ACC112 (cell line): ENCODE measurements around the gene AAR2.

ENCODE experiments used
- H2AFZ ChIP-seq: fragments of 200-600 bp; sonication (generic); one replicate; pipeline ENCODE4 v1.6.0; 2017; ENCODE audit warnings: antibody characterized with exemption, low read length; ENCODE audit not compliant: unreplicated experiment
- H3K27ac ChIP-seq: fragments of 200-600 bp; sonication (generic); 2 replicates; pipeline ENCODE4 v1.5.1; 2014; ENCODE audit warnings: low read depth, mild to moderate bottlenecking, antibody characterized with exemption, low read length, moderate library complexity
- H3K27me3 ChIP-seq: fragments of 200-600 bp; sonication (generic); 2 replicates; pipeline ENCODE4 v1.6.1; 2014; ENCODE audit warnings: mild to moderate bottlenecking, antibody characterized with exemption, low read length, moderate library complexity, mixed read lengths; ENCODE audit not compliant: insufficient read depth
- H3K36me3 ChIP-seq: fragments of 200-600 bp; sonication (generic); 2 replicates; pipeline ENCODE4 v1.6.1; 2016; ENCODE audit warnings: mild to moderate bottlenecking, antibody characterized with exemption, low read length, moderate library complexity, mixed read lengths; ENCODE audit not compliant: insufficient read depth
- H3K4me1 ChIP-seq: fragments of 200-600 bp; sonication (generic); one replicate; pipeline ENCODE4 v1.6.1; 2016; ENCODE audit warnings: low read length, mixed read lengths; ENCODE audit not compliant: insufficient read depth, unreplicated experiment, control insufficient read depth
- H3K4me3 ChIP-seq: fragments of 200-600 bp; sonication (generic); 2 replicates; pipeline ENCODE4 v1.5.1; 2014; ENCODE audit warnings: mild to moderate bottlenecking, low read depth, low read length
- H3K79me2 ChIP-seq: fragments of 200-600 bp; sonication (generic); one replicate; pipeline ENCODE4 v1.6.0; 2016; ENCODE audit warnings: low read length; ENCODE audit not compliant: control insufficient read depth, unreplicated experiment, insufficient read depth

The AAR2 gene

DNA sequence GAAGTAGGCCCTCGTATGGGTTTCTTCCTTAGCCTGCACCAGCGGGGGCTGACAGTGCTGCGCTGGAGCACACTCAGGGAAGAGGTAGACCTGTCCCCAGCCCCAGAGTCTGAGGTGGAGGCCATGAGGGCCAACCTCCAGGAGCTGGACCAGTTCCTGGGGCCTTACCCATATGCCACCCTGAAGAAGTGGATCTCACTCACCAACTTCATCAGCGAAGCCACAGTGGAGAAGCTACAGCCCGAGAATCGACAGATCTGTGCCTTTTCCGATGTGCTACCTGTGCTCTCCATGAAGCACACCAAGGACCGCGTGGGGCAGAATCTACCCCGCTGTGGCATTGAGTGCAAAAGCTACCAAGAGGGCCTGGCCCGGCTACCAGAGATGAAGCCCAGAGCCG is 3.8 kb downstream of the AAR2 start:
- Histone ChIP-seq H3K36me3 (peaks cover 10% of the 10 kb centered on the region; the same call in 1 of the 2 replicates), H2AFZ (no peak overlapping the region), H3K79me2 (peaks cover 49% of the 10 kb centered on the region)

DNA sequence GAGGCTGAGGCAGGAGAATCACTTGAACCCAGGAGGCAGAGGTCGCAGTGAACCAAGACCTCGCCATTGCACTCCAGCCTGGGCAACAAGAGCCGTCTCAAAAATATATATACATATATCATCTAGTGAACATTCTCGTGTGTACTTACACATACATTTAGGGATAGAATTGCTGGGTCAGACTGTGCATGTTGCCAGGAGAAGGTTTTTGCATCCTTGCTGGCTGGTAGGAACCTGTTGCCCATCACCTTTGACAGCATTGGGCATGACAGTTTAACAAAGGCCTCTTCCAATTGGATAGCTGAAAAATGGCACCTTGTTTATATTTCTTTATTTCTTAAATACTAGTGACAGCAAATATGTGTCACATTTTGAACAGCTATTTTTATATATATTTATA is 5.4 kb downstream of the AAR2 start:
- Histone ChIP-seq H3K36me3 (peaks cover 18% of the 10 kb centered on the region; the same call in 1 of the 2 replicates), H3K27ac (no peak overlapping the region), H3K79me2 (peaks cover 41% of the 10 kb centered on the region), H3K4me3 (no peak overlapping the region), H2AFZ (no peak overlapping the region), H3K27me3 (no peaks in the 10 kb centered on the region), H3K4me1 (peaks cover 12% of the 10 kb centered on the region)

More for the DNA sequence above, 3.8 kb downstream of the AAR2 start:
- H3K4me3 ChIP-seq, result no peak overlapping the region
- H3K27me3 ChIP-seq, result no peaks in the 10 kb centered on the region
- H3K27ac ChIP-seq, result no peak overlapping the region
- peaks cover 16% of the 10 kb centered on the region for H3K4me1 ChIP-seq

DNA sequence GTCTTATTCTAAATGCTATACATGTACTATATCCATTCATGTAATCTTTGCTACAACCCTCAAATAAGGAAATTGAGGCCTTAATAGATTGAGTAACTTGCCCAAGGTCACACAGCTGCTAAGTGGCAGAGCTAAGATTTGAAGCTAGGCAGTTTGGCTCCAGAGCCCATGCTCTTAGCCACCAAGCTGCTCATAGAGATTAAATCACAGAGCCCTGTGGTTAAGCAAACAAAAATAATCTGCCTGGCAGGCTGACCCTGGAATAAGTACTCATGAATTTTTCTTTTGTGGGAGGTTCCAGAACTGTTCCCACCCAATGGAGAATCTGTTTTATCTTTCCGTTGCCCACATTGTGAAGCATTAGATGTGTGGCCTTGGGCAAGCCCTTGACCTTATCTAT is 7.4 kb downstream of the AAR2 start:
- H3K27ac ChIP-seq, result no peak overlapping the region
- H3K27me3 ChIP-seq, result no peaks in the 10 kb centered on the region
- no peaks in the 10 kb centered on the region for H3K4me1 ChIP-seq
- no peak overlapping the region for H2AFZ ChIP-seq
- peaks cover 21% of the 10 kb centered on the region for H3K79me2 ChIP-seq
- H3K4me3 ChIP-seq, result no peak overlapping the region
- peaks cover 24% of the 10 kb centered on the region; the same call in 1 of the 2 replicates for H3K36me3 ChIP-seq

DNA sequence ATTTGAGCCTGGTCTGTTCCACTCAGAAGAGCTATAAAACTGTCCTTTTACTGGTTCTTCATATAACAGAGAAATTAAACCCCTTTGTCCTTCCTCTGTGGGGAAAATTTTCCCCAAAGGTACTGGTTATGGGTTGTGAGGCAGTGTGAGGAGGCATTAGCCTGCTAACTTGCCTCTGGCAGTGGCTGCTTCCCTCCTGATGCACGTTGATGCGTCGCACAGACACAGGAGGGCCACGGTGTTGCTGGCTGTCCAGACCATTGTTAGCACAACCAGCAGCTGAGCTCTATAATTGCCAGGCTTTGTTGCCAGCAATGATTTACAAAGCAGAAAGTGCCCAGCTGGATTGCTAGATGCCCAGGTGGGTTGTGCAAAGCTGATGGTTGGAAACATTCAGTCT is 10.1 kb downstream of the AAR2 start:
- no peaks in the 10 kb centered on the region for H3K79me2 ChIP-seq
- H3K4me3 ChIP-seq, result no peak overlapping the region
- no peaks in the 10 kb centered on the region for H3K27me3 ChIP-seq
- peaks cover 19% of the 10 kb centered on the region; the same call in 1 of the 2 replicates for H3K36me3 ChIP-seq
- H2AFZ ChIP-seq, result no peak overlapping the region
- H3K27ac ChIP-seq, result no peak overlapping the region
- H3K4me1 ChIP-seq, result no peaks in the 10 kb centered on the region

DNA sequence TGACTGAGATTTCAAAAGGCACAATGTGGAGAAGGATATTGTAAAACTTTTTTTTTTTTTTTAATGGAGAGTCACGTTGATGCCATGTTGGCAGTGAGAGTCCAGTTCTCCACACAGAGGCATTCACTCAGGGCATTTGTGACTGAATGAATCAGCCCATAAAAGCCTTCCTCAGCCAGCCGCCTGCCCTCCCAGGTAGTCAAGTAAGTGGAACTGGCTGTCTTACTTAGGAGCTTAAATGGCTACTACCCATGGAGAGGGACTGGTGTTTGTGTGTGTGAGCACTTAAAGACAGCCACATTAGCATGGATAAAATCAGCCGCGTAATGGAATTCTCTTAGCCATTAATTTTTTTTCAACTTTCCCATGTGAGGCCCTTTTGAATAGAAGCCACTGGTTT is 12.6 kb downstream of the AAR2 start:
- H3K79me2 ChIP-seq, result no peaks in the 10 kb centered on the region
- H3K36me3 ChIP-seq, result peaks cover 19% of the 10 kb centered on the region; the same call in 1 of the 2 replicates
- no peaks in the 10 kb centered on the region for H3K4me1 ChIP-seq
- H2AFZ ChIP-seq, result no peak overlapping the region
- H3K27ac ChIP-seq, result no peak overlapping the region
- no peak overlapping the region for H3K4me3 ChIP-seq
- no peaks in the 10 kb centered on the region for H3K27me3 ChIP-seq

DNA sequence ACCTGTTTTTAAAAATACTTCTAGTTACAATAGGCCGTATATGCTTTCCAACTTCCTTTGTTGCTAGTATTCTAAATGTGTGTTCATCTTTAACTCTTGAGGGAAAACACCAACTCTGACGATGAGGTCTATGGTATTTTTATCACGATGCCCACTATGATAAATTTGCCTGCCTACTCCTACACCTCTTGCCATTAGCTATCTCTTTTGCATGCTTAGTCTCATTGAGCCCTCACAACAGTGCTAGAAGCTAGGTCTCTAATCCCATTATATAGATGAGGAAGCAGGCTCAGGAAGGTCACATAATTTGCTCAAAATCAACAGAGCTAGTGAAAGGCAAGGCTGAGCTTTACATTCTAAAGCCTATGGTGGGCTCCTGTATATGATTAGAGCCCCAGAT is 13.2 kb downstream of the AAR2 start:
- no peak overlapping the region for H3K4me3 ChIP-seq
- peaks cover 19% of the 10 kb centered on the region; the same call in 1 of the 2 replicates for H3K36me3 ChIP-seq
- H3K4me1 ChIP-seq, result no peaks in the 10 kb centered on the region
- H3K27ac ChIP-seq, result no peak overlapping the region
- H3K79me2 ChIP-seq, result no peaks in the 10 kb centered on the region
- no peak overlapping the region for H2AFZ ChIP-seq
- H3K27me3 ChIP-seq, result no peaks in the 10 kb centered on the region

DNA sequence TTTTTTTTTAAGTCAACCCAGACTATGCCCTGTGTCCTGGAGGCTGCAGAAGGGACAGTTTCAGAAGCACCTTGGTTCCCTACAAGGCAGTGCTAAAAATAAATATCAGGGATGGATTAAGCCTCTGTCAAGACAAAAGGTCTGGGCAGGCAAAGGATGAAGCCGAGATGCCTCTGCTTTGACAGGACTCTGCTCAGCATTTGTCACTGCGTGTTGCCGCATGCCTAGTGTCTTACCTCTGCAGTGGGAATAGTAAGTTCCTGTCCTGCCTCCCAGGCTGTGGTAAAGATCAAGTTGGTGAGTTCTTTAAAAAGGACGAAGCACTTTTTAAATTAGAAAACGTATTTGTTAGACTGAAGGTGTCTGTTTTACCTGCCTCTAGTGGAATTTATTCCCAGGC is 15.1 kb downstream of the AAR2 start:
- peaks cover 6% of the 10 kb centered on the region; the same call in 1 of the 2 replicates for H3K36me3 ChIP-seq
- H3K4me3 ChIP-seq, result no peak overlapping the region
- H2AFZ ChIP-seq, result no peak overlapping the region

DNA sequence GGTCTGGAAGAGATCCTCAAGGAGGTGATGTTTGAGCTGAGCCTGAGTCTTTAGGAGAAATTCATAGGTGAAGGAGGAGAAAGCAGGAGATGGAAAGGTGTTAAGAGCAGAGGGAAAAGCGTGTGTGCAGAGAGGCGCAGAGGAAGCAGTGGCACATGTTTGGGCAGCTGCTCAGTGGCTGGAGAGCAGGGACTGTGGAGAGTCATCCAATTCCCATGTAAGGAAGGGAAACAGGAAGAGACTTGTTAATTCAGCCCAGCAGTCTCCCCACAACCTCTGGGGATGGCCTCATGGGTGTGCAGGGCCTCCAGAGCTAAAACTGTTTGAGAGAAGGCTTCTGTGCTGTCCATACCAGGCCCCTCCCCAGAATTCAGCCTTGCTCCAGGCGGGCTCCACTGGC is 16.2 kb downstream of the AAR2 start:
- Histone ChIP-seq H2AFZ (no peak overlapping the region), H3K27me3 (no peaks in the 10 kb centered on the region), H3K36me3 (no peaks in the 10 kb centered on the region), H3K4me3 (no peak overlapping the region), H3K4me1 (no peaks in the 10 kb centered on the region), H3K27ac (no peak overlapping the region), H3K79me2 (no peaks in the 10 kb centered on the region)

More for the DNA sequence above, 15.1 kb downstream of the AAR2 start:
- Histone ChIP-seq H3K27me3 (no peaks in the 10 kb centered on the region), H3K27ac (no peak overlapping the region), H3K4me1 (no peaks in the 10 kb centered on the region), H3K79me2 (no peaks in the 10 kb centered on the region)

DNA sequence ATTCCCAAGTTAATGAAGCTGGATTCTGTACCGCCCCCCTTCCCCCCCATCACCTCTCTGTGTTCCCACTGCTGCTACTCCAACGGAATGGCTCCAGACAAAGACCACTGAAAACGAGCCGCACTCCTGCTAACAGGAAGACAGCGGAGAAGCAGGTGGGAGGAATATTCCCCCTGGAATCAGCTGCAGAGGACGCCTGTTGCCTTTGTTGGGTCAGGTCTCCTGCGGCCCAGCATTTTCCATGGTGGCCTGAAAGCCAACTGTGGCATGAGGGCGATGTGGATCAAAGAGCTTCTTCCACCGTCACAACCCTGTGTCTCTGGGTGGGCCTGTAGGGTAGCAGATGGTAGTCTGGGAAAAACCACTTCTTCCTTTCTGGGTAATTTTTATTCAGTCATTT is 16.8 kb downstream of the AAR2 start:
- Histone ChIP-seq H3K27me3 (no peaks in the 10 kb centered on the region), H3K4me3 (no peak overlapping the region), H3K79me2 (no peaks in the 10 kb centered on the region), H3K4me1 (no peaks in the 10 kb centered on the region), H2AFZ (no peak overlapping the region), H3K27ac (no peak overlapping the region), H3K36me3 (no peaks in the 10 kb centered on the region)

DNA sequence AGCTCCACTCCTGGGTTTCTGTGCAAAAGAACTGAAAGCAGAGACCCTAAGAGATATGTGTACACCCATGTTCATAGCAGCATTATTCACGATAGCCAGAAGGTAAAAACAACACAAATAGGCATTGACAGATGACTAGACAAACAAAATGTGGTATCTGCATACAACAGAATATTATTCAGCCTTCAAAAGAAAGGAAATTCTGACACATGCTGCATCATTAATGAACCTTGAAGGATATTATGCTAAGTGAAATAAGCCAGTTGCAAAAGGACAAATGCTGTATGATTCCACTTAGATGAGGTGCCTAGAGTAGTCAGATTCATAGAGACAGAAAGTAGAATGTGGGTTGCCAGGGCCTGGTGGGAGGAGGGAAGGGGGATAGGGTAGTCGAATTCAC is 17.8 kb downstream of the AAR2 start:
- H3K27me3 ChIP-seq, result no peaks in the 10 kb centered on the region
- H3K79me2 ChIP-seq, result no peaks in the 10 kb centered on the region
- no peak overlapping the region for H3K4me3 ChIP-seq
- no peaks in the 10 kb centered on the region for H3K36me3 ChIP-seq
- no peaks in the 10 kb centered on the region for H3K4me1 ChIP-seq
- H2AFZ ChIP-seq, result no peak overlapping the region
- no peak overlapping the region for H3K27ac ChIP-seq

DNA sequence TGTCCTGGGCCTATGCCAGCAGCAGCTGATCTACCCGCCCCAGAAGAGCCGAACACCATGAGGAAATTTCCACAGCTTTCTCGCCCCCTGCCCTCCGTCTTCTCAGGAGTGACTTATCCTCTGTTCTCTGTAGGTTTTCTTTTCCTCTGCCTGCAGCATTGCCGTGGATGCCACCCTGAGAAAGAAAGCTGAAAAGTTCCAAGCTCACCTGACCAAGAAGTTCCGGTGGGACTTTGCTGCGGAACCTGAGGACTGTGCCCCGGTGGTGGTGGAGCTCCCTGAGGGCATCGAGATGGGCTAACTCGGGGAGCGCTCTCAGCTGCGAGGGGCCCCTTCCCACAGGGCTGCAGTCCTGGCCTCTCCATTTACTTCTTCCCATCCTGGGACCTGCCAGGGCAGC is 19.2 kb downstream of the AAR2 start:
- H3K4me3 ChIP-seq, result no peak overlapping the region
- H3K27ac ChIP-seq, result no peak overlapping the region
- no peaks in the 10 kb centered on the region for H3K36me3 ChIP-seq
- no peaks in the 10 kb centered on the region for H3K79me2 ChIP-seq
- no peaks in the 10 kb centered on the region for H3K4me1 ChIP-seq
- H2AFZ ChIP-seq, result no peak overlapping the region
- H3K27me3 ChIP-seq, result no peaks in the 10 kb centered on the region
